ENCODE measurements around the gene ENAH.

Gene ENAH

DNA sequence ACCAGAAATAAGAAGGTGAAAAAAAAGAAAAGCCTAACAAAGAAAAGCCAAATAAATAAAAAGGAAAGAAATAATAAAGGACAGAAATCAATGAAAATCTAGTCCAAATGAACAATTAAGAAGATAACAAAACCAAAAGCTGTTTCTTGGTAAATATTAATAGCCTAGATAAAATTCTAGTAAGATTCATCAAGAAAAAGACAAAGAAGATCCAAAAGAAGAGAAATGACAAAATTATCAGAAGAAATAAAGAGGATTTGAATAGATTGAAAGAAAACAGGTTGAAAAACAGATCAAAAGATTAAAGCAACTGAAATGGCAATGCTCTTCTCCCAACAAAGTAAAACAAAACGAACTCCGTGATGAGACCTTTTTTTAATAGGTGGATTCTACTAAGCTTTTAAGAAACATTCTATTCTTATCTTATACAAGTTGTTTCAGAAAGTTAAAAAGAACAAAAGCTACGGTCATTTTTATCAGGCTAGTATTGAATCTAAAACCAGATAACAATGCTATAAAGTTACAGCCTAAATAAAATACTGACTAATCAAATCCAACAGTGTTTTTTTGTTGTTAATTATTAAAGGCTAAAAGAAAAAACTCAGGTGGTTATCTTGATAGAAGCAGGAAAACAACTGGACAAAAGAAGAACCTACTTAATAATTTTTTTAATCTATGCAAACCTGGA is 50.9 kb downstream of the ENAH start:
- DNase-seq = no peak

GRCh38 chr1:225598847-225599246 is 54.1 kb downstream of the ENAH start:
- DNase-seq = no peak

DNA sequence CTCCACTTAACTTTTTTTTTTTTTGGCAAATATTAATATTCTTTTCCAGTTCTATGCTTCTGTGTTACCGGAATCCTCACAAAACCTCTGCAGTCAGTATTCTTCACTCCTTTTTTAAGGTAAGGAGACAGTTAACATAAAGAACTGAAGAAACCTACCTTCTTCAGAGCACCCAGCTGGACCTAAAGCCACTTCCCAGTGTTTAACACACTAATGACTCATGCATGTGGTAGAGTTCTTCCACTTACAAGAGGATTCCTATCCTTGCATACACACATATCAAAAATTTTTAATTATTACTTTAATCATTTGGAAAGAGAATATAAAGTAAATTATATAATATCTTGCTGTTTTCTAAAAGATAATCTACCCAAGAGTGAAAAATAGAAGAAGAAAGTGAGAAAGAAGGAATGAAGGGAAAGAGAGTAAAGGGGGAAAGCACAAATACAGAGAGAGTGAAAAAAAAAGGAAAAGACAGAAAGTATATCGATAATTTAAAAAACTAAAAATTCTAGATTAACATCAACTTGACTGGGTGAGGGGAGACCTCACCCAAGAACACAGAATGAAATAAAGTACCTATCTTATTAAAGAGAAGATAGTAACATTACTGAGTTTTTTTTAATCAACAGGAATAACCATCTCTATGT is 54.9 kb downstream of the ENAH start:
- DNase-seq = no peak

DNA sequence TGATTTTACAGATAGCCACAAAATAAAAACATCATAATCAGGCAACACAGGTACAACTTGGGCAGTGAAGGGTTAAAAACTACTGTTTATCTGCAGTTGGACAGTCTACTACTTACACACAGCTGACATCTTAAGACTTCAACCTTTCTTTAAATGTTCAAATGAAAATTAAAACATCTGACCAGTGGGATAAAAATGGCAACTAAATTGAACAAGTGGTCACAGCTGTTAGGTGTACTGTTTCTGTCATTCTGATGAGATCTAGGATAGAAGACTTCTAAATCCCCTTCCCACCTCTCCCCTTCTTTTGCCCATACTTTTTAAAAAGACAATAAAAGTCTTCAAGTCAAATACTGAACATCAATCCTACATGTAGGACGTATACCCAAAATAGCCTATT is 56.2 kb downstream of the ENAH start:
- no peak for DNase-seq

DNA sequence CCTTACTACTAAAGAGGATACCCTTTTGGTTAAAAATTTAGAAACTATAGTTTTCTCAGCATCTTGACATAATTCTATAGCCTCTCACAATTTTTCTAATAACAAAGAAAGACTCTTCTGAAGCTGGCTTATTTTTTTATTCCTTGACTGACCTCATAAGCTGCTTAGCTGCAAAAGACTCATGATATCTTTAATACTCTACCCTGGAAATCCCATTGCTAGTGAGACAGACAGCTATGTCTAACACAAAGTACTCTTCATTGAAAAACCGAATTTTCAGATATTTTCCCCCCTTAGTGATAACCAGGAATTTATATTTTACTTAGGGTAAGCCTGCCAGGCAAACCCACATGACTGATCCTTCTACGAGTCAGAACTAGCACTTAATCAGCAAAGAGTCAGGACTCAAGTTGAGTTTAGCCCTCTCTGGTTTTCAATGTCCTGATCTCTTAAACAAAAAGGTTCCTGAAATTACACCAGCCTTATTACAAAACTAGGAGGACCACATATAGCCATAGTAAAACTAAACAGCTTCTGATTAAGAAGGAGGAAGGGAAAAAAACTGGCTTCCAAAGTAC is 56.9 kb downstream of the ENAH start:
- no peak for DNase-seq

- no peak for DNase-seq
Measured at GRCh38 chr1:225595452-225595851, 57.5 kb downstream of the ENAH start.

GRCh38 chr1:225593414-225593813 is 59.5 kb downstream of the ENAH start:
- no peak for DNase-seq

DNA sequence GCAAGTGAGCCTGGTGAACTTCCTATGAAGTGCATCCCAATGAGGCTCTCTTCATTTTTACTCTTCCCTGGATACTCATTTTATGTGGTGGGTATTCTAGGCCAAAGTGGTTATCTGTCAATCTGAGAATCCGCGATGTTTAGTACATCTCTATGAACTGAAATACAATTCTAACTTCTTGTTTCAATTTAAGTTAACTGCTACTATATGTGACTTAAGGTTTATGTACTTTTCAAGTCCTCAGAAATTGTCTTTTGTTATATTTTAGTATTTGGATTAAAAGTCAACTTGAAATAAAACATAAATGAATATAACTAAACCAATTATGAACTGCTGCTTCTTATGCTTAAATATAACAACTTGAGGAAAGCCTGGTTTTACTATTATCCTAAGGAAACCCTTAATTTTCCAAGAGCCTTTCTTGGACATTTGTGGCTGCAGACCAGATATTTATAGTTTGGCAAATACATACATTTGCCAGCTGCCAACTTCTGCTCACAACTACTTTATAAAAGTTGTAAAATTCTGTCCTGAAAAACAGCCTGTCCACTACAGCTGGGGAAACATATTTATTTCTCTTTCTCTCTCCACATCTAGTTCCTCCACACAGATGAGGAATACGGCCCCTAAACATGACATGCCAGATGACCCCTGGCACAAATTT is 60.4 kb downstream of the ENAH start:
- DNase-seq = no peak

- DNase-seq = no peak
Measured at GRCh38 chr1:225587310-225587709, 65.6 kb downstream of the ENAH start.

DNA sequence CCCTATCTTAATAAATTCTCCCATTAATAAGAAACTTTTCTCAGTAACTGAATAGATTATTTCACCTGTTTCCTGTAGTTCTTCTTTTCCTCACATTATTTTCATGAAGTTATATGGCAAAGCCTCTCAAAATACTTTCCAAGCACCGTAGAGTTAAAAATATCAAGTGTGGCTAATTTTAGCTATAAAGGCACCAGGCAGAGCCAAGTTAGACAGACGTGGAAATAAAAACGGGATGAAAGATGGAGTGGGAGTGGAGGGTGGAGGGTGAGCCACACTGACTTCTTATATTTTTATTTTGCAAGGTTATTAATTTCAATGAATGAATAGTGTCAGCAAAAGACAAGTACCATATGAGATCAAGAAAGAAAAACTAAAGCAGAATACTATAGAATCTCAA is 71.7 kb downstream of the ENAH start:
- no peak for DNase-seq

DNA sequence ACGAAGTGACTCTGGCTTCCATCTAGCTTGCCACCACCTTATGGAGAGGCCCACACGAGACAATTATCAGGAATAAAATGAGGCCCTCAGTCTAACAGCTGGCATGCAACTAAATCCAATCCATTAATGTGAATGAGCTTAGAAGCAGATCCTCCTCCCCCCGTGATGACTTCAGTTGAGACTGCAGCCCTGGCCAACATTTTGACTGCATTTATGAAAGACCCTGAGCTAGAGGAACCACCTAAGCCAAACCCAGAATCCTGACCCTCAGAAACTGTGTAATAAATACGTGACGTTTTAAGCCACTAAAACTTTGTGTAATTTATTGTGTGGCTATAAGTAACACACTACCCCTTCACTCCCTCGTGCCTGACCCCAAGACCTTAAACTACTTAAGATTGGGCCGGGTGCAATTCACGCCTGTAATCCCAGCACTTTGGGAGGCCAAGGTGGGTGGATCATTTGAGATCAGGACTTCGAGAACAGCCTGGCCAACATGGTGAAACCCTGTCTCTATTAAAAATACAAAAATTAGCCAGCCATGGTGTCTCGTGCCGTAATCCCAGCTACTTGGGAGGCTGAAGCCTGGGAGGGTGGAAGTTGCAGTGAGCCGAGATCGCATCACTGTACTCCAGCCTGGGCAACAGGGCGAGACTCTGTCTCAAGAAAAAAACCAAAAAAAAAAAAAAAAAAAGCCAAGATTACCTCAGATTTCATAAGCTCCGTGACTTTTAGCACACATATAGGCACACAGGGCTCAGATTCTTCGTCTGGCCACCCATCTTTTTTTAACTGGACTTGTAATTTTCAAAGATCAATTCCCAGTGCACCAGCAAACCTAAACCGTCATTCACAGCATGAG is 72.5 kb downstream of the ENAH start:
- DNase-seq = no peak

DNA sequence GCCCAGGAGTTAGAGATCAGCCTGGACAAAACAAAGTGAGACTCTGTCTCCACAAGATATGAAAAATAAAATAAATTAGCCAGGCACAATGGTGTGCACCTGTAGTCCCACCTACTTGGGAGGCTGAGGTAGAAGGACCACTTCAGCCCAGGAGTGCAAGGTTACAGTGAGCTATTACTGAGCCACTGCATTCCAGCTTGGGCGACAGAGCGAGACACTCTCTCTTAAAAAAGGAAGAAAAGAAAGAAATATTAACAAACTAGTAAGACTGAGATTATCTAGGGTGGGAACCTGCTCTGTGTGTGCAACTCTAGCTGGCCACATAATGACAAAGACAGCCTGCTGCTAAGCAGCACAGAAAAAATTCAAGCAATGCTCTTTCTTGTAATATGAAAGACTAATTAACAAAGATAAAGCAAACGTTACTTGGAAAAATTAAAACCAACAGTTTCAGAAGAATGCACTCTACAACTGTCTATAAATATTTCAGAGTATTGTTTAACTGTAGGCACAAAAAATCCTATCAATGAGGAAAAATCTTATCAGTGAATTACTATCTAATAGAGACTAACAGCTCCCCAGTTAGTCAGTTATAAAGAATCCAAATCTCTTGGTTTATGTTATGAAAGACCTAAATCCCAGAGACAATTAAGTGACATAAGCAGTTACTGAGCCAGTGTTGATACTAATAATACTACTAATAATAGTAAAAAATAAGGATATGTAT is 74.5 kb downstream of the ENAH start:
- no peak for DNase-seq

DNA sequence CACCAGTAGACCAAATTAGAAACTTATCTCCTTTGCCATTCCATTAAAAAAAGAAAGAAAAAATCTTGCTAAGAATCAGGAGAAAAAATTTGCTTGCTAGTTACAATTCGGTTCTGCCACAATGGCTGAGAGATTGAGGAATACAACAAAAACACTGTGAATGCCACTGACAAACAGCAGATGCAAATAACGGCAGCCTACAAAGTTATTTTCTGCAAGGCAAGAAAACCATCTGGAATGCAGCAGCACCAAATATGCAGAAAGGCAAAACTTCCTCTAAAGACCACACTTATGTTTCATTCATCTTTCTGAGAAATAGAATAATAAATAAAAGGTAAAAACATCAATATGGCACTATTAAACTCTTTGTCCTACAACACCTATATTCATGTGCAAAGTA is 75.7 kb downstream of the ENAH start:
- no peak for DNase-seq

- no peak for DNase-seq
Measured at GRCh38 chr1:225573216-225573615, 79.7 kb downstream of the ENAH start.

DNA sequence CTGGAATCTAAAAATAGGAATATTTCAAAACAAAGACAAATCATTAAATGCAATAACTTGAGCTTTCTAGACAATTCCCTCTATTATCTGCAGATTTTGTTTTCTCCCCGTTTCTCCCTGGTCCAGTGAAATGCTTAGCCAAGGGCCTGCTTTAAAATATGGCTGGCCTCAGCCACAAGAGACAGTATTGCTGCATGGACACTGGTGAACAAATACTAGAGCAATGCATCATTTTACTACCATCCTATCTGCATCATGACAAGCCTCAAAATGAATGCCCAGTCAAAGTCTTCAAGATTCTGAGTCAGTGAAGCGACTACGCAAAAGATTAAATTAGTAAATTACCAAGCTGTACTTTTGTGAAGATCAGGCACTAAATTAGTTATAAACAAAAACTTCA is 80.5 kb downstream of the ENAH start:
- DNase-seq = no peak

GRCh38 chr1:225567789-225568188 is 85.1 kb downstream of the ENAH start:
- no peak for DNase-seq

DNA sequence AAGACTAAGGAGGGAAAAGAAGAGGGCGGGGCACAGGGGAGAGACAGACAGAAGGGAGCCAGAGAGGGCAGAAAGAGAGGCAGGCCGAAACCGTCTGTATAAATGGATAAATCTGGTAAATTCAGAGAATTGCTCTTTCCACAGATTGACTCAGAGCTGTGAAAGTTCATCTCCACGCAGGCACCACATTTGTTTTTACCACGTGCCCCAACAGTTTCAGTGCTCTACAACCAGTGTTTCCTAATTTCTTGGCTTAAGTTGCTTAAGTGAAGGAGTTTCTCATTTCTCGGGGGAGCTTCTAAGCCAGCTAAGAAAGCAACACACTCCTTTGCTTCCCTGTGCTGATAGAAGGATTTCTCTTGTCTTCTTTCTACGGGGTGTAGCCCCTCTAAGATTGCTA is 87.1 kb downstream of the ENAH start:
- DNase-seq = no peak

- DNase-seq = no peak
Measured at GRCh38 chr1:225561675-225562074, 91.2 kb downstream of the ENAH start.

DNA sequence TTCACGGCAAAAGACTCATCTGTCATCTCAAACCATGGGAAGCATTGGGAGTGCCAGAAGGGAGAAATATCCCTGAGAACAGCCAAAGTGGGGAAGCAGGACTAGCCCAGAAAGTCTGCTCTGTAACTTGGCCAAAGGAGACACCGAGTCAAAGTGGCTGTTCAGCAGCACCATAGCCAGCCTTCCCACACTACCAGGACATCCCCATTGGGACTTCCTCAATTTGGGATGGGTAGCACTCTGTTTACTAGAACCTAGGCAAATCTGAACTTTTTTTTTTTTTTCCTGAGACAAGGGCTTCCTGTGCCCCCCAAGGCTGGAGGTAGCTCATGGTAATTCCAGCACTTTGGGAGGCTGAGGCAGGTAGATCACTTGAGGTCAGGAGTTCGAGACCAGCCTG is 93.0 kb downstream of the ENAH start:
- DNase-seq = no peak

DNA sequence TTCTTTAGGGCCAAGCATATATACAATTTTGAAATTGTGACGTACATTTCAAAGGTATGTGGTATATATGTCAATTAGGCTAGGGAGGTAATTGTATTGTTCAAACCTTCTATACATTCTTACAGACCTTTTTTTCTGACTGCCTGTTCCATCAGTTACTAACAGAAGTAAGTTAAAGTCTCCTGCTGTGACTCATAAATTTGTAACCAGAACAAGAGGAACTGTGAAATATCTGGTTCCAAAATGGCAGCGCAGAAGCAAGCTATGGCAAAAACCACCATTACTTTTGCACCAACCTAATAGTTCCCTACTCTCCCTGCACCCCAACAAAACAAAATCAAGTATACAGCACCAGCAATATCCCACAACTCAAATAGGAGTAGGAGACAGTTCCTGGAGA is 93.6 kb downstream of the ENAH start:
- no peak for DNase-seq

- DNase-seq = no peak
Measured at GRCh38 chr1:225556694-225557093, 96.2 kb downstream of the ENAH start.

GRCh38 chr1:225555821-225556220 is 97.1 kb downstream of the ENAH start:
- DNase-seq = no peak
